HG03575 (cell line): Measurements from ENCODE around the gene CTDSP2.
"Not testable (repeated sequence)": the region's sequence is repeated elsewhere in the genome, so short reads cannot be mapped to it uniquely, and the experiment has no call there.

Experiments used
- ATAC-seq: cut with Tn5 transposase; IDR thresholded peaks from one replicate; pipeline ENCODE4 v1.9.1; 2021; ENCODE audit not compliant: unreplicated experiment, insufficient number of reproducible peaks, low FRiP score; ENCODE audit errors: extremely low read depth

CTDSP2 gene

GRCh38 chr12:57883057-57883456 is 36.5 kb upstream of the CTDSP2 start:
- no peak for ATAC-seq

- no peak for ATAC-seq
Measured at GRCh38 chr12:57882575-57882974, 36.0 kb upstream of the CTDSP2 start.

GRCh38 chr12:57881475-57881874 is 34.9 kb upstream of the CTDSP2 start:
- no peak for ATAC-seq

- ATAC-seq = not testable (repeated sequence)
Measured at GRCh38 chr12:57881035-57881434, 34.5 kb upstream of the CTDSP2 start.

- no peak for ATAC-seq
Measured at GRCh38 chr12:57877876-57878275, 31.3 kb upstream of the CTDSP2 start.

- ATAC-seq = no peak
Measured at GRCh38 chr12:57875753-57876547, 29.4 kb upstream of the CTDSP2 start.

GRCh38 chr12:57874166-57875108 is 27.9 kb upstream of the CTDSP2 start:
- ATAC-seq = no peak

GRCh38 chr12:57872362-57872761 is 25.8 kb upstream of the CTDSP2 start:
- no peak for ATAC-seq

- ATAC-seq = no peak
Measured at GRCh38 chr12:57869927-57870318, 23.4 kb upstream of the CTDSP2 start.

GRCh38 chr12:57869298-57869926 is 22.9 kb upstream of the CTDSP2 start:
- no peak for ATAC-seq

- ATAC-seq = no peak
Measured at GRCh38 chr12:57868851-57869268, 22.3 kb upstream of the CTDSP2 start.

- ATAC-seq = no peak
Measured at GRCh38 chr12:57868221-57868620, 21.7 kb upstream of the CTDSP2 start.

- no peak for ATAC-seq
Measured at GRCh38 chr12:57866308-57867019, 19.9 kb upstream of the CTDSP2 start.

GRCh38 chr12:57865084-57865751 is 18.7 kb upstream of the CTDSP2 start:
- ATAC-seq = no peak

- no peak for ATAC-seq
Measured at GRCh38 chr12:57864442-57865083, 18.0 kb upstream of the CTDSP2 start.

- ATAC-seq = no peak
Measured at GRCh38 chr12:57863676-57864075, 17.1 kb upstream of the CTDSP2 start.

GRCh38 chr12:57861967-57862366 is 15.4 kb upstream of the CTDSP2 start:
- no peak for ATAC-seq

- ATAC-seq = not testable (repeated sequence)
Measured at GRCh38 chr12:57860883-57861282, 14.4 kb upstream of the CTDSP2 start.
